GM19468 (cell line): ENCODE results near the gene CRY2.

Experiments used
- ATAC-seq: cut with Tn5 transposase; IDR thresholded peaks from one replicate; pipeline ENCODE4 v1.9.1; 2021; ENCODE audit warnings: mild to moderate bottlenecking, moderate library complexity, moderate number of reproducible peaks; ENCODE audit not compliant: unreplicated experiment; ENCODE audit errors: extremely low read depth

Gene CRY2

GRCh38 chr11:45872651-45873356 lies 25.5 kb downstream of the CRY2 start:
- ATAC-seq = no peak

- ATAC-seq = no peak
Measured at GRCh38 chr11:45876401-45876800, 29.1 kb downstream of the CRY2 start.

- ATAC-seq = no peak
Measured at GRCh38 chr11:45877221-45877620, 29.9 kb downstream of the CRY2 start.

GRCh38 chr11:45877845-45878244 lies 30.6 kb downstream of the CRY2 start:
- ATAC-seq = no peak

- no peak for ATAC-seq
Measured at GRCh38 chr11:45879803-45880686, 32.8 kb downstream of the CRY2 start.

GRCh38 chr11:45880772-45881570 lies 33.7 kb downstream of the CRY2 start:
- no peak for ATAC-seq

- no peak for ATAC-seq
Measured at GRCh38 chr11:45881708-45882368, 34.6 kb downstream of the CRY2 start.

GRCh38 chr11:45884596-45885185 lies 37.4 kb downstream of the CRY2 start:
- ATAC-seq = no peak

- peak; percentile 18 for ATAC-seq
Measured at GRCh38 chr11:45885274-45885920, 38.1 kb downstream of the CRY2 start, which contains the start of gene MAPK8IP1. Gene MAPK8IP1, plus strand, starts transcription at chr11:45885651. Its CDS starts 170 bp downstream, at chr11:45885821.

- no peak for ATAC-seq
Measured at GRCh38 chr11:45885921-45886721, 38.8 kb downstream of the CRY2 start.

- ATAC-seq = no peak
Measured at GRCh38 chr11:45886816-45887520, 39.7 kb downstream of the CRY2 start.

- no peak for ATAC-seq
Measured at GRCh38 chr11:45887587-45887986, 40.3 kb downstream of the CRY2 start.

GRCh38 chr11:45889555-45889954 lies 42.3 kb downstream of the CRY2 start:
- no peak for ATAC-seq

- ATAC-seq = no peak
Measured at GRCh38 chr11:45889966-45890365, 42.7 kb downstream of the CRY2 start.

- ATAC-seq = no peak
Measured at GRCh38 chr11:45890886-45891550, 43.7 kb downstream of the CRY2 start.

GRCh38 chr11:45892856-45893255 lies 45.6 kb downstream of the CRY2 start:
- no peak for ATAC-seq

GRCh38 chr11:45894555-45895247 lies 47.4 kb downstream of the CRY2 start:
- ATAC-seq = no peak
